AG04449 (cell line): ENCODE measurements around the gene UBA1.

Source experiments
- CTCF ChIA-PET: fragments of 350-600 bp; formaldehyde crosslinking; extraction: SDS; loops from one replicate; lab custom pipeline; 2021; ENCODE audit warnings: antibody characterized with exemption; lab: Yijun Ruan, JAX
- POLR2A ChIA-PET: fragments of 400-600, 350-600 bp; formaldehyde crosslinking; extraction: SDS; loops from one replicate; lab custom pipeline; 2020; ENCODE audit warnings: antibody characterized with exemption, inconsistent platforms; lab: Yijun Ruan, JAX
- DNase-seq: peaks from one replicate; pipeline ENCODE4 v3.0.0-alpha.2; 2010; ENCODE audit warnings: low read depth, low spot score
- H3K4me3 ChIP-seq: 2 replicates; pipeline ENCODE4 v1.5.1; 2011; ENCODE audit warnings: low read depth, mild to moderate bottlenecking, control low read depth, low read length
- TF ChIP-seq, protein P1 (sequence below): IDR thresholded peaks from one replicate; pipeline ENCODE4 v1.5.1; 2011; ENCODE audit warnings: mild to moderate bottlenecking, moderate library complexity, low read length, control low read depth, inconsistent platforms; ENCODE audit not compliant: insufficient read depth; ENCODE audit errors: missing control alignments

UBA1 gene

DNA sequence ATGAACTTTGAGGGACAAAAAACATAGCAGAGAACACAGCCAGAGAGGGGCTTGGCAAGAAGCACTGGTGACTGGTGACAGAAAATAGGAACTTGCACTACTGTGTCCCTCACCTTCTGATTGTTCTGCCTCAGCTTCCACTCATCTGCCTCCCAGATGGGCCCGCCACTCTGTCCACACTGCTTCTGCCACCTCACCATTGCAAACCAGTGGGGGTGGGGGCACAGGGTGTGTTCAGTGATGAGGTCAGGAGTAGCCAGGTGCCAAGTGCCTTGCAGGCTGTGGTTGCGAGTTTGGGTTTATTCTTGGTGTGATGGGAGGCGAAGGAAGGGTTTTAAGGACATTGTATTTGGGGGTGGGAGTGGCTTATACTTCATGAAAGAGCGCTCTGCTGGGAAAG lies 9.1 kb upstream of the UBA1 start:
- POLR2A ChIA-PET, result no interaction called here
- H3K4me3 ChIP-seq, result no peak overlapping the region
- TF ChIP-seq, protein P1, sequence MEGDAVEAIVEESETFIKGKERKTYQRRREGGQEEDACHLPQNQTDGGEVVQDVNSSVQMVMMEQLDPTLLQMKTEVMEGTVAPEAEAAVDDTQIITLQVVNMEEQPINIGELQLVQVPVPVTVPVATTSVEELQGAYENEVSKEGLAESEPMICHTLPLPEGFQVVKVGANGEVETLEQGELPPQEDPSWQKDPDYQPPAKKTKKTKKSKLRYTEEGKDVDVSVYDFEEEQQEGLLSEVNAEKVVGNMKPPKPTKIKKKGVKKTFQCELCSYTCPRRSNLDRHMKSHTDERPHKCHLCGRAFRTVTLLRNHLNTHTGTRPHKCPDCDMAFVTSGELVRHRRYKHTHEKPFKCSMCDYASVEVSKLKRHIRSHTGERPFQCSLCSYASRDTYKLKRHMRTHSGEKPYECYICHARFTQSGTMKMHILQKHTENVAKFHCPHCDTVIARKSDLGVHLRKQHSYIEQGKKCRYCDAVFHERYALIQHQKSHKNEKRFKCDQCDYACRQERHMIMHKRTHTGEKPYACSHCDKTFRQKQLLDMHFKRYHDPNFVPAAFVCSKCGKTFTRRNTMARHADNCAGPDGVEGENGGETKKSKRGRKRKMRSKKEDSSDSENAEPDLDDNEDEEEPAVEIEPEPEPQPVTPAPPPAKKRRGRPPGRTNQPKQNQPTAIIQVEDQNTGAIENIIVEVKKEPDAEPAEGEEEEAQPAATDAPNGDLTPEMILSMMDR, result no peak
- CTCF ChIA-PET, result no interaction called here
- DNase-seq, result no peak

DNA sequence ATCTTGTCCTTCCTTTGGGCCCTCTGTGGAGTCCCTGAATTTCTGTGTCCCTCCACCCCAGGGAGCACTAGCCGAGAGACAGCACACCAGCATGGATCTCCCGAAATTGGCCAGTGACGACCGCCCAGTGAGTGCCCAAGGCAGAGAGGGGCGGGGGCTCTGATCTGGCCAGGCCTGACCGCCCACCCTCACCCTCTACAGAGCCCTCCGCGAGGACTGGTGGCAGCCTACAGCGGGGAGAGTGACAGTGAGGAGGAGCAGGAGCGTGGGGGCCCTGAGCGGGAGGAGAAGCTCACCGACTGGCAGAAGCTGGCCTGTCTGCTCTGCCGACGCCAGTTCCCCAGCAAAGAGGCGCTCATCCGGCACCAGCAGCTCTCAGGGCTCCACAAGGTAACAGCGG lies 8.4 kb upstream of the UBA1 start:
- POLR2A ChIA-PET, result no interaction called here

GRCh38 chrX:47186096-47186740 lies 7.4 kb upstream of the UBA1 start:
- TF ChIP-seq, protein P1, result no peak
- ChIA-PET CTCF (no interaction called here), POLR2A (no interaction called here)
- H3K4me3 ChIP-seq, result no peak overlapping the region
- no peak for DNase-seq

More for the DNA sequence above, 8.4 kb upstream of the UBA1 start:
- TF ChIP-seq, protein P1, result no peak
- H3K4me3 ChIP-seq, result no peak overlapping the region
- CTCF ChIA-PET, result no interaction called here
- DNase-seq, result no peak

GRCh38 chrX:47187106-47187677 lies 6.4 kb upstream of the UBA1 start:
- no peak for DNase-seq
- ChIA-PET CTCF (interaction anchor here (0.8 kb wide), 1 partner anchor 42 kb away, joined by 3 read pairs; the partner anchor contains the start of genes NDUFB11 and RBM10), POLR2A (no interaction called here)
- TF ChIP-seq, protein P1, result no peak
- no peak overlapping the region for H3K4me3 ChIP-seq

DNA sequence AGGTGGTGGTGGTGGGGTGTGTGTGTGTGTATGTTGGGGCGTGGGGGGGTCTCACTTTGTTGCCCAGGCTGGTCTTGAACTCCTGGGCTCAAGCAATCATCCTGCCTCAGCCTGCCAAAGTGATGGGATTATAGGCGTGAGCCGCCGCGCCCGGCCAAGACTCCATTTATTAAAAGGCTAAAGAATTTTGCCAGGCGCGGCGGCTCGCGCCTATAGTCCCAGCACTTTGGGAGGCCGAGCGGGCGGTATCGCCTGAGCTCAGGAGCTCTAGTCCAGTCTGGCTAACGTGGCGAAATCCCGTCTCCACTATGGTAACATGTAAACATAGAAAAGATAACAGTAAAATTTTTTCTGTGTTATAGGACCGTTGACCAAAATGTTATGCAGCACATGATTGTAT lies 3.7 kb upstream of the UBA1 start:
- TF ChIP-seq, protein P1, result no peak
- CTCF ChIA-PET, result interaction anchor here (2.5 to 4.1 kb wide), 2 partner anchors 193 to 332 kb away, joined by 26 read pairs; no protein-coding TSS in a partner anchor
- POLR2A ChIA-PET, result no interaction called here
- H3K4me3 ChIP-seq, result no peak overlapping the region
- DNase-seq, result no peak
